ENCODE measurements around the gene PMAIP1.

DNA sequence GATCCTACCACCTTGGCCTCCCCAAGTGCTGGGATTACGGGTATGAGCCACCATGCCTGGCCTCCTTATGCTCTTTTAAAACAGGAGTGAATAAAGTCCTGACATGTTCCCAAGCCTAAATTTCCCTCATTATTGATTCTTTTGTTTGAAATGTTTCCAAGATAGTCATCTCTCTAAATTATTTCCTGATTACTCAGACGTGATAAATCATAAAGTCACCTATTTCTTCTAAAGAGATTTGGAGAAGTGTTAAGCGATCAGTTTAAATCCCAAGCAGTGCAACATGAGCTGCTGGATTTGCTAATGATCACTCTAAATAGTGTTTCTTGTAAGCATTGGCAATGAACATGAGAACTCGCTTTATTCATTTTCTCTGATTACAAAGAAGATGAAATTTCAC, 51.8 kb downstream of the PMAIP1 start:
- TF ChIP-seq SIN3A (IDR thresholded peaks at IDR 0.05; ENCODE audit: borderline replicate concordance, low read depth, low read length) (no peak), SMC3 (IDR thresholded peaks at IDR 0.05; ENCODE audit: low read depth, low read length) (no peak), NRF1 (IDR thresholded peaks at IDR 0.05; ENCODE audit: low read depth, low read length) (no peak), JUND (IDR thresholded peaks at IDR 0.05) (no peak), CHD2 (IDR thresholded peaks at IDR 0.05; ENCODE audit: low read length, partially characterized antibody) (no peak), TEAD4 (IDR thresholded peaks at IDR 0.05; ENCODE audit: borderline replicate concordance, insufficient read depth) (no peak), EZH2phosphoT487 (IDR thresholded peaks at IDR 0.05; ENCODE audit: borderline replicate concordance, low read depth) (no peak), ELF1 (IDR thresholded peaks at IDR 0.05) (no peak), RXRA (IDR thresholded peaks at IDR 0.05; ENCODE audit: borderline replicate concordance, low read depth) (no peak), POLR2AphosphoS5 (IDR thresholded peaks at IDR 0.05; ENCODE audit: low read depth, low read length) (no peak), GABPA (IDR thresholded peaks at IDR 0.05; ENCODE audit: low read depth) (no peak), EP300 (IDR thresholded peaks at IDR 0.05; ENCODE audit: borderline replicate concordance in 1 of 2, low read depth in 1 of 2, low read length in 1 of 2) (no peak)
- TF ChIP-seq, protein P1, sequence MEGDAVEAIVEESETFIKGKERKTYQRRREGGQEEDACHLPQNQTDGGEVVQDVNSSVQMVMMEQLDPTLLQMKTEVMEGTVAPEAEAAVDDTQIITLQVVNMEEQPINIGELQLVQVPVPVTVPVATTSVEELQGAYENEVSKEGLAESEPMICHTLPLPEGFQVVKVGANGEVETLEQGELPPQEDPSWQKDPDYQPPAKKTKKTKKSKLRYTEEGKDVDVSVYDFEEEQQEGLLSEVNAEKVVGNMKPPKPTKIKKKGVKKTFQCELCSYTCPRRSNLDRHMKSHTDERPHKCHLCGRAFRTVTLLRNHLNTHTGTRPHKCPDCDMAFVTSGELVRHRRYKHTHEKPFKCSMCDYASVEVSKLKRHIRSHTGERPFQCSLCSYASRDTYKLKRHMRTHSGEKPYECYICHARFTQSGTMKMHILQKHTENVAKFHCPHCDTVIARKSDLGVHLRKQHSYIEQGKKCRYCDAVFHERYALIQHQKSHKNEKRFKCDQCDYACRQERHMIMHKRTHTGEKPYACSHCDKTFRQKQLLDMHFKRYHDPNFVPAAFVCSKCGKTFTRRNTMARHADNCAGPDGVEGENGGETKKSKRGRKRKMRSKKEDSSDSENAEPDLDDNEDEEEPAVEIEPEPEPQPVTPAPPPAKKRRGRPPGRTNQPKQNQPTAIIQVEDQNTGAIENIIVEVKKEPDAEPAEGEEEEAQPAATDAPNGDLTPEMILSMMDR (IDR thresholded peaks at IDR 0.05), result no peak
- TF ChIP-seq, protein P2, sequence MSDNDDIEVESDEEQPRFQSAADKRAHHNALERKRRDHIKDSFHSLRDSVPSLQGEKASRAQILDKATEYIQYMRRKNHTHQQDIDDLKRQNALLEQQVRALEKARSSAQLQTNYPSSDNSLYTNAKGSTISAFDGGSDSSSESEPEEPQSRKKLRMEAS (IDR thresholded peaks at IDR 0.05; ENCODE audit: low read depth), result no peak
